HepG2 (cell line): ENCODE data around the gene SERTAD2. TPM values are rescaled to one million over a fixed set of nuclear protein-coding genes. Genes with fewer than 3 reads are reported as not detected.

Experiments
- ATAD3A ChIP-seq: sonication (generic); formaldehyde crosslinking; IDR thresholded peaks from 2 replicates; pipeline ENCODE4 v1.4.0; 2020; ENCODE audit warnings: missing genetic modification reagents
- ATM ChIP-seq: fragments of 450-650 bp; IDR thresholded peaks from 2 replicates; pipeline ENCODE4 v1.7.1; 2017; ENCODE audit warnings: mild to moderate bottlenecking, borderline replicate concordance
- ELF1 ChIP-seq: sonication (generic); formaldehyde crosslinking; IDR thresholded peaks from 2 replicates; pipeline ENCODE4 v1.4.0; 2020; ENCODE audit warnings: missing genetic modification reagents
- GZF1 ChIP-seq: sonication (generic); formaldehyde crosslinking; IDR thresholded peaks from 2 replicates; pipeline ENCODE4 v1.5.1; 2020; ENCODE audit warnings: mild to moderate bottlenecking, missing genetic modification reagents
- HNRNPK ChIP-seq: fragments of 200-400 bp; formaldehyde crosslinking; IDR thresholded peaks from 2 replicates; pipeline ENCODE4 v1.6.1; 2018; ENCODE audit warnings: low read length, low read depth, moderate library complexity, mild to moderate bottlenecking; ENCODE audit not compliant: poor library complexity, severe bottlenecking
- POLR2AphosphoS5 ChIP-seq: IDR thresholded peaks from 2 replicates; pipeline ENCODE4 v1.6.1; 2012; ENCODE audit warnings: low read depth, low read length
- RBFOX2 ChIP-seq: fragments of 200-400 bp; formaldehyde crosslinking; IDR thresholded peaks from 2 replicates; pipeline ENCODE4 v1.6.1; 2017; ENCODE audit warnings: low read depth, mild to moderate bottlenecking, low read length
- STAT5B ChIP-seq: sonication (generic); formaldehyde crosslinking; IDR thresholded peaks from 2 replicates; pipeline ENCODE4 v1.4.0; 2020; ENCODE audit warnings: missing genetic modification reagents
- TAF15 ChIP-seq: fragments of 200-400 bp; formaldehyde crosslinking; IDR thresholded peaks from one replicate; pipeline ENCODE4 v1.6.1; 2018; ENCODE audit warnings: mild to moderate bottlenecking, low read depth, low read length; ENCODE audit not compliant: poor library complexity, severe bottlenecking
- TCF12 ChIP-seq, 2 experiments: fragments of 450-650 bp in 1 of 2; sonication (generic) in 1 of 2; formaldehyde crosslinking in 1 of 2; IDR thresholded peaks; 2 replicates each; pipeline versions ENCODE4 v1.6.1 to v1.8.0; 2017 to 2022; ENCODE audit warnings: antibody characterized with exemption in 1 of 2, mild to moderate bottlenecking in 1 of 2, missing genetic modification reagents in 1 of 2, moderate library complexity in 1 of 2
- ZNF124 ChIP-seq: sonication (generic); formaldehyde crosslinking; IDR thresholded peaks from 2 replicates; pipeline ENCODE4 v1.4.0; 2020; ENCODE audit warnings: missing genetic modification reagents
- ZNF552 ChIP-seq: sonication (generic); formaldehyde crosslinking; IDR thresholded peaks from 2 replicates; pipeline ENCODE4 v1.9.0; 2022; ENCODE audit warnings: missing genetic modification reagents, mild to moderate bottlenecking, borderline replicate concordance
- ZNF644 ChIP-seq: IDR thresholded peaks from 2 replicates; pipeline ENCODE4 v1.6.1; 2016; ENCODE audit warnings: low read depth
- ZSCAN12 ChIP-seq: sonication (generic); formaldehyde crosslinking; IDR thresholded peaks from 2 replicates; pipeline ENCODE4 v1.9.0; 2021; ENCODE audit warnings: mild to moderate bottlenecking, missing genetic modification reagents
- polyA plus RNA-seq, 8 experiments: library from polyadenylated mRNA; depleted of rRNA in 3 of 8; stranded (reverse) in 7 of 8; unstranded in 1 of 8; fragments of >200 nt; fragmentation: Illumina TruSeq in 4 of 8; extraction: Trizol in 4 of 8; gene quantifications; 2 replicates each; pipeline versions ENCODE4 v1.2.1 to v1.2.3, GENCODE V29; 2011 to 2016; ENCODE audit warnings: low read depth in 4 of 8, missing spikeins in 1 of 8, mixed read lengths in 1 of 8; ENCODE audit not compliant: insufficient read depth in 1 of 8
- total RNA-seq, 5 experiments: library from RNA; depleted of rRNA; stranded (reverse); fragments of >200 nt; fragmentation: Illumina TruSeq; extraction: Trizol; gene quantifications; 2 replicates each; pipeline ENCODE4 v1.2.3, GENCODE V29; 2016; ENCODE audit warnings: low read depth in 1 of 5
- TF ChIP-seq, protein P1 (sequence below): sonication (generic); formaldehyde crosslinking; IDR thresholded peaks from 2 replicates; pipeline ENCODE4 v1.5.0; 2020; ENCODE audit warnings: mild to moderate bottlenecking, missing genetic modification reagents
- TF ChIP-seq, protein P2 (sequence below): sonication (generic); formaldehyde crosslinking; IDR thresholded peaks from 2 replicates; pipeline ENCODE4 v1.4.0; 2020; ENCODE audit warnings: missing genetic modification reagents, mild to moderate bottlenecking, borderline replicate concordance
- TF ChIP-seq, protein P3 (sequence below): sonication (generic); formaldehyde crosslinking; conservative IDR thresholded peaks from 2 replicates; pipeline ENCODE4 v1.4.0; 2020; ENCODE audit warnings: mild to moderate bottlenecking, missing genetic modification reagents, moderate library complexity
- TF ChIP-seq, protein P4 (sequence below): sonication (generic); formaldehyde crosslinking; IDR thresholded peaks from 2 replicates; pipeline ENCODE4 v1.5.0; 2020; ENCODE audit warnings: mild to moderate bottlenecking, missing genetic modification reagents

The SERTAD2 gene
- total and polyA plus RNA-seq, 2 of the 13 experiments (the other 11 are each of a cell fraction or from before 2014, with no cell fraction given), result 6.7 to 22.6 TPM

DNA sequence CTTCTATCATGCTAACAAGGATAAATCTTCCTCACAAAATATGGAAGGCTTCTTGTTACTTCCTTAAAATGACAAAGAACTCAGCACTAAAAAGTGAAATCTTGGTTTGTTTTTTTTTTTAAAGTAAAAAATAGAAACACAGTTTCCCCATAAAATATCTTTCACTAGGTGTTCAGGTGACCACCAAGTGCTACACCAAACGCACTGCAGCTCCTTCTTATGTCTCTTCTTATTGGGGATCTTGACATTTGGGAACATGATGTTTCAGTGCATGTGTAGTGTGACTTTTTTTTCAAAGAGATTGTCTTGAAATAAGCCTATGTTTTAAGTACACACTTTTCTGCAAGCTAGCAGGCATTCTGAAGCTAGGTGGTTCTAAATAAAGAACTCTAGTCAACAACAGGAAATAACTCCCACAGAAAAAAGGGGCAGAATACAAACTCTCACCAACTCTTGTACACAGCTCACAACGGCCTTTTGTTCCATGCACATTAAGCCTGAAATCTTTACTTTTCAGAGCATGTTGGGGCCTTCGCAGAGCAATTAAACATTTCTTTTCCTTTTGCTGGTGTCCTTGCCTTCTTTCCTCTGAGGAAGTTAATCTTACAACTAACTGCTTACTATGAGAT, 13.2 kb upstream of the SERTAD2 start (continued):
- TF ChIP-seq, protein P1, sequence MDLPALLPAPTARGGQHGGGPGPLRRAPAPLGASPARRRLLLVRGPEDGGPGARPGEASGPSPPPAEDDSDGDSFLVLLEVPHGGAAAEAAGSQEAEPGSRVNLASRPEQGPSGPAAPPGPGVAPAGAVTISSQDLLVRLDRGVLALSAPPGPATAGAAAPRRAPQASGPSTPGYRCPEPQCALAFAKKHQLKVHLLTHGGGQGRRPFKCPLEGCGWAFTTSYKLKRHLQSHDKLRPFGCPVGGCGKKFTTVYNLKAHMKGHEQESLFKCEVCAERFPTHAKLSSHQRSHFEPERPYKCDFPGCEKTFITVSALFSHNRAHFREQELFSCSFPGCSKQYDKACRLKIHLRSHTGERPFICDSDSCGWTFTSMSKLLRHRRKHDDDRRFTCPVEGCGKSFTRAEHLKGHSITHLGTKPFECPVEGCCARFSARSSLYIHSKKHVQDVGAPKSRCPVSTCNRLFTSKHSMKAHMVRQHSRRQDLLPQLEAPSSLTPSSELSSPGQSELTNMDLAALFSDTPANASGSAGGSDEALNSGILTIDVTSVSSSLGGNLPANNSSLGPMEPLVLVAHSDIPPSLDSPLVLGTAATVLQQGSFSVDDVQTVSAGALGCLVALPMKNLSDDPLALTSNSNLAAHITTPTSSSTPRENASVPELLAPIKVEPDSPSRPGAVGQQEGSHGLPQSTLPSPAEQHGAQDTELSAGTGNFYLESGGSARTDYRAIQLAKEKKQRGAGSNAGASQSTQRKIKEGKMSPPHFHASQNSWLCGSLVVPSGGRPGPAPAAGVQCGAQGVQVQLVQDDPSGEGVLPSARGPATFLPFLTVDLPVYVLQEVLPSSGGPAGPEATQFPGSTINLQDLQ (CRISPR knock-in tag), result no peak
- TF ChIP-seq TCF12 (IDR thresholded peaks at IDR 0.05) (no peak), TCF12 (CRISPR knock-in tag; IDR thresholded peaks at IDR 0.05) (no peak), ELF1 (peak; percentile 7; the same call in 1 of the 2 replicates), TAF15 (no peak), POLR2AphosphoS5 (no peak), HNRNPK (no peak), ATAD3A (CRISPR knock-in tag) (no peak), ZNF644 (peak; percentile 64; the same call in 1 of the 2 replicates), STAT5B (CRISPR knock-in tag) (no peak), RBFOX2 (no peak), GZF1 (0 out of 2 replicates have a peak, but pooled peaks have one; percentile 31), ZNF552 (CRISPR knock-in tag) (no peak), ZNF124 (no peak), ZSCAN12 (CRISPR knock-in tag) (no peak), ATM (no peak)
- TF ChIP-seq, protein P2, sequence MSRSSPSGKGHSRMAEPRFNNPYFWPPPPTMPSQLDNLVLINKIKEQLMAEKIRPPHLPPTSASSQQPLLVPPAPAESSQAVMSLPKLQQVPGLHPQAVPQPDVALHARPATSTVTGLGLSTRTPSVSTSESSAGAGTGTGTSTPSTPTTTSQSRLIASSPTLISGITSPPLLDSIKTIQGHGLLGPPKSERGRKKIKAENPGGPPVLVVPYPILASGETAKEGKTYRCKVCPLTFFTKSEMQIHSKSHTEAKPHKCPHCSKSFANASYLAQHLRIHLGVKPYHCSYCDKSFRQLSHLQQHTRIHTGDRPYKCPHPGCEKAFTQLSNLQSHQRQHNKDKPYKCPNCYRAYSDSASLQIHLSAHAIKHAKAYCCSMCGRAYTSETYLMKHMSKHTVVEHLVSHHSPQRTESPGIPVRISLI, result peak; percentile 72; the same call in 1 of the 2 replicates
- TF ChIP-seq, protein P3, sequence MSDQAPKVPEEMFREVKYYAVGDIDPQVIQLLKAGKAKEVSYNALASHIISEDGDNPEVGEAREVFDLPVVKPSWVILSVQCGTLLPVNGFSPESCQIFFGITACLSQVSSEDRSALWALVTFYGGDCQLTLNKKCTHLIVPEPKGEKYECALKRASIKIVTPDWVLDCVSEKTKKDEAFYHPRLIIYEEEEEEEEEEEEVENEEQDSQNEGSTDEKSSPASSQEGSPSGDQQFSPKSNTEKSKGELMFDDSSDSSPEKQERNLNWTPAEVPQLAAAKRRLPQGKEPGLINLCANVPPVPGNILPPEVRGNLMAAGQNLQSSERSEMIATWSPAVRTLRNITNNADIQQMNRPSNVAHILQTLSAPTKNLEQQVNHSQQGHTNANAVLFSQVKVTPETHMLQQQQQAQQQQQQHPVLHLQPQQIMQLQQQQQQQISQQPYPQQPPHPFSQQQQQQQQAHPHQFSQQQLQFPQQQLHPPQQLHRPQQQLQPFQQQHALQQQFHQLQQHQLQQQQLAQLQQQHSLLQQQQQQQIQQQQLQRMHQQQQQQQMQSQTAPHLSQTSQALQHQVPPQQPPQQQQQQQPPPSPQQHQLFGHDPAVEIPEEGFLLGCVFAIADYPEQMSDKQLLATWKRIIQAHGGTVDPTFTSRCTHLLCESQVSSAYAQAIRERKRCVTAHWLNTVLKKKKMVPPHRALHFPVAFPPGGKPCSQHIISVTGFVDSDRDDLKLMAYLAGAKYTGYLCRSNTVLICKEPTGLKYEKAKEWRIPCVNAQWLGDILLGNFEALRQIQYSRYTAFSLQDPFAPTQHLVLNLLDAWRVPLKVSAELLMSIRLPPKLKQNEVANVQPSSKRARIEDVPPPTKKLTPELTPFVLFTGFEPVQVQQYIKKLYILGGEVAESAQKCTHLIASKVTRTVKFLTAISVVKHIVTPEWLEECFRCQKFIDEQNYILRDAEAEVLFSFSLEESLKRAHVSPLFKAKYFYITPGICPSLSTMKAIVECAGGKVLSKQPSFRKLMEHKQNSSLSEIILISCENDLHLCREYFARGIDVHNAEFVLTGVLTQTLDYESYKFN (CRISPR knock-in tag), result peak; percentile 81
- TF ChIP-seq, protein P4, sequence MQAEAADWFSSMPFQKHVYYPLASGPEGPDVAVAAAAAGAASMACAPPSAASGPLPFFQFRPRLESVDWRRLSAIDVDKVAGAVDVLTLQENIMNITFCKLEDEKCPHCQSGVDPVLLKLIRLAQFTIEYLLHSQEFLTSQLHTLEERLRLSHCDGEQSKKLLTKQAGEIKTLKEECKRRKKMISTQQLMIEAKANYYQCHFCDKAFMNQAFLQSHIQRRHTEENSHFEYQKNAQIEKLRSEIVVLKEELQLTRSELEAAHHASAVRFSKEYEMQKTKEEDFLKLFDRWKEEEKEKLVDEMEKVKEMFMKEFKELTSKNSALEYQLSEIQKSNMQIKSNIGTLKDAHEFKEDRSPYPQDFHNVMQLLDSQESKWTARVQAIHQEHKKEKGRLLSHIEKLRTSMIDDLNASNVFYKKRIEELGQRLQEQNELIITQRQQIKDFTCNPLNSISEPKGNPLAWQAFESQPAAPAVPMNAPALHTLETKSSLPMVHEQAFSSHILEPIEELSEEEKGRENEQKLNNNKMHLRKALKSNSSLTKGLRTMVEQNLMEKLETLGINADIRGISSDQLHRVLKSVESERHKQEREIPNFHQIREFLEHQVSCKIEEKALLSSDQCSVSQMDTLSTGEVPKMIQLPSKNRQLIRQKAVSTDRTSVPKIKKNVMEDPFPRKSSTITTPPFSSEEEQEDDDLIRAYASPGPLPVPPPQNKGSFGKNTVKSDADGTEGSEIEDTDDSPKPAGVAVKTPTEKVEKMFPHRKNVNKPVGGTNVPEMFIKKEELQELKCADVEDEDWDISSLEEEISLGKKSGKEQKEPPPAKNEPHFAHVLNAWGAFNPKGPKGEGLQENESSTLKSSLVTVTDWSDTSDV (CRISPR knock-in tag), result no peak
